ENCODE data around the gene CHST11. TPM values are rescaled to one million over a fixed set of nuclear protein-coding genes. Genes with fewer than 3 reads are reported as not detected.

CHST11 gene
- total and polyA plus RNA-seq, 8 donors: 11.1 to 56.9 (median 14.8) TPM

DNA sequence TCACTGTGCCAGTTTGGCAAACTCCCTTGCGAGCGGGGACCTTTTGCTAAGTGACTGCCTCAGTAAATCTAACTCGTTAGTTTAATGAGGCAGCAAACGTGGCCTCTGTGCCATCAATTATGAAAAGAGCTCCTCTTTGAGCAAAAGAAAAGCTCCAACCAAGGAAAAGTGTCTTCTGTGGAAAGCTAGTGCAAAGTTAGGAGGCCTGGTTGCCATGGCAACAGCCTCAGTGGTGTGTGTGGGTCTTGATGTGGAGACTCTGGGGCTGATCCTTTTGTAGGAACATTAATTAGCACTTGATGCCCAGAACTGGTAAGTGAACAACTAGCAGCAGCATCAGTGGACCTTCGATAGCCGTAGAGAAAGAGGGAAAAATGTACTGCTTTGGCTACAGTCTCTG, 145.7 kb downstream of the CHST11 start:
- H3K4me1 ChIP-seq: peaks cover 25 to 98% of the 10 kb centered on the region in 2 donors

GRCh38 chr12:104602896-104603295, 146.1 kb downstream of the CHST11 start:
- H3K4me3 ChIP-seq: no peak overlapping the region
- no peaks in the 10 kb centered on the region for H3K27me3 ChIP-seq
- intact Hi-C loops (cut with DNase I): no loop called here
- peaks cover 25 to 94% of the 10 kb centered on the region in 2 donors for H3K4me1 ChIP-seq
- TF ChIP-seq, protein P1, sequence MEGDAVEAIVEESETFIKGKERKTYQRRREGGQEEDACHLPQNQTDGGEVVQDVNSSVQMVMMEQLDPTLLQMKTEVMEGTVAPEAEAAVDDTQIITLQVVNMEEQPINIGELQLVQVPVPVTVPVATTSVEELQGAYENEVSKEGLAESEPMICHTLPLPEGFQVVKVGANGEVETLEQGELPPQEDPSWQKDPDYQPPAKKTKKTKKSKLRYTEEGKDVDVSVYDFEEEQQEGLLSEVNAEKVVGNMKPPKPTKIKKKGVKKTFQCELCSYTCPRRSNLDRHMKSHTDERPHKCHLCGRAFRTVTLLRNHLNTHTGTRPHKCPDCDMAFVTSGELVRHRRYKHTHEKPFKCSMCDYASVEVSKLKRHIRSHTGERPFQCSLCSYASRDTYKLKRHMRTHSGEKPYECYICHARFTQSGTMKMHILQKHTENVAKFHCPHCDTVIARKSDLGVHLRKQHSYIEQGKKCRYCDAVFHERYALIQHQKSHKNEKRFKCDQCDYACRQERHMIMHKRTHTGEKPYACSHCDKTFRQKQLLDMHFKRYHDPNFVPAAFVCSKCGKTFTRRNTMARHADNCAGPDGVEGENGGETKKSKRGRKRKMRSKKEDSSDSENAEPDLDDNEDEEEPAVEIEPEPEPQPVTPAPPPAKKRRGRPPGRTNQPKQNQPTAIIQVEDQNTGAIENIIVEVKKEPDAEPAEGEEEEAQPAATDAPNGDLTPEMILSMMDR (IDR thresholded peaks at IDR 0.05): no peak
- H3K9me3 ChIP-seq: no peaks in the 10 kb centered on the region
- H3K27ac ChIP-seq: peak overlapping the region in 1 of 2 donors; percentile 91
- no peaks in the 10 kb centered on the region for H3K36me3 ChIP-seq
- DNase-seq (no peak), ATAC-seq (no peak)

More for the DNA sequence above, 145.7 kb downstream of the CHST11 start:
- Histone ChIP-seq H3K9me3 (no peaks in the 10 kb centered on the region), H3K36me3 (no peaks in the 10 kb centered on the region), H3K27ac (peak overlapping the region in 1 of 2 donors; percentile 91), H3K27me3 (no peaks in the 10 kb centered on the region), H3K4me3 (no peak overlapping the region)
- no peak for ATAC-seq
- intact Hi-C loops (cut with DNase I): no loop called here
- TF ChIP-seq, protein P1 (IDR thresholded peaks at IDR 0.05): no peak
- no peak for DNase-seq

DNA sequence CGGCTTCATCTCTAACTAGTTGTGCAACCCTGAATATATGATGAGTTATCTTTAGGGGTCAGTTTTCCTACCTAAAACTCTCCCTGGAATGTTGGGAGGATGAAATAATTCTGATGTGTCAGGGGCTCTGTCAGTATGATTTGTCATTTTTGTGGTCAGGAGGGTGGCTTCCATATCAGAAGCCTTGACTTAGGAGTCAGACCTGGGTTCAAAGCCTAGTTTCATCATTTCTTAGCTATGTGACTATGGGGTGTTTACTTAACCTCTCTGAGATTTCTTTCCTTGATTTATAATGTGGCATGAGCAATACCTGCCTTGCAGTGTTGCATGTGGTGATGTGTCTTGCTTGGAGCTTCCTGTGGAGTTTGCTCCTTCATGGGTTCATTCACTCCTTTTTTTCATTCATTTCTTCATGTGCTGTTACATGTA, 146.8 kb downstream of the CHST11 start:
- no peak for DNase-seq
- H3K36me3 ChIP-seq: no peaks in the 10 kb centered on the region
- no peaks in the 10 kb centered on the region for H3K9me3 ChIP-seq
- peaks cover 25 to 89% of the 10 kb centered on the region in 2 donors for H3K4me1 ChIP-seq
- ATAC-seq: no peak
- peak overlapping the region; percentile 70 to 91 for H3K27ac ChIP-seq
- no peak overlapping the region for H3K4me3 ChIP-seq
- TF ChIP-seq, protein P1 (IDR thresholded peaks at IDR 0.05): no peak
- intact Hi-C loops (cut with DNase I): no loop called here
- no peaks in the 10 kb centered on the region for H3K27me3 ChIP-seq

DNA sequence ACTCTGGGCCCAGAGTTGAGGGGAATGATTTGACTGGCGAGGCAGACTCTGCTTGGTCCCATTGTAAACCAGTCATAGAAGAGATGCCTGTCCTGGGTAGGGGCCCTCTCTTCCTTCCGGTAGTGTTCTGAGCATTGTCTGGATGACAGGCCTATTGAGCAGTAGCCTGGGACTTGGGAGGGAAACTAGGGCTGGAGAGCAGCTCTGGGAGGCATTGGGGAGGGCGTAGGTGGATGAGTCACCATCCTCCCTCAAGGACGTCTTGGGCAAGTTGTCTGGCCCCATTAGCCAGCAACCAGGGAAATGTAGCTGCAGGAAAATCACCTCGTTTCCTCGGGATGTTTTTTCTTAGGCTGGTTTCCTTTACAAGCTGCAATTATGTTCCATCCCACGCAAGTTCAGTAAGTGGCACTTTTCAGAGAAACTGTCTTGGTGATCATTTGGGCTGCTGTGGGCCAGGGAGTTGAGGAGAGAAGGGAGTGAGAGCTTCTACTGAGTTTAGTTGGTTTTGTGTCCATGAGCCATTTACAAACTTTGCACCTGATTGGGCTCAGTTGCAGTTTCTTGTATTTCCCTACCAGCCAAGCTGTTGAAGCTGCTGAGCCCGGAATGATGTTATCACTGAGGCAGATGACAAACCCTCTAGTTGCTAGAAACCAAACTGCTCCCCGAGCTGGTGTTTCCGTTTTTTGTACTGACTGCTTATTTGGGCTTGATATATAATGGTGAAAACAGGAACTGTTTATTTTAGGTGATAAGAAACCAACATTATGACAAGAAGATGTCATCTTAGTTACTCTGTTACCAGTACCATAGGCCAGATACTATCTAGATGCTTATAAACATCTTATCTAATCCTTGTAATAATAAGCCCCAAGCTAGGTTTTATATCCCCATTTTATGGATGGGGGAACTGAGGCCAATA, 147.6 kb downstream of the CHST11 start:
- TF ChIP-seq, protein P1 (IDR thresholded peaks at IDR 0.05): no peak

GRCh38 chr12:104604995-104605675, 148.4 kb downstream of the CHST11 start:
- DNase-seq (peak in 1 of 4 donors; percentile 78), ATAC-seq (no peak)
- intact Hi-C loops (cut with DNase I): no loop called here
- TF ChIP-seq, protein P1 (IDR thresholded peaks at IDR 0.05): no peak
- Histone ChIP-seq H3K4me3 (no peak overlapping the region), H3K36me3 (no peaks in the 10 kb centered on the region), H3K27ac (peak overlapping the region; percentile 70 to 91), H3K9me3 (no peaks in the 10 kb centered on the region), H3K27me3 (no peaks in the 10 kb centered on the region), H3K4me1 (peaks cover 25 to 80% of the 10 kb centered on the region in 2 donors)

More for the DNA sequence above, 147.6 kb downstream of the CHST11 start:
- Histone ChIP-seq H3K4me3 (no peak overlapping the region), H3K9me3 (no peaks in the 10 kb centered on the region), H3K27me3 (no peaks in the 10 kb centered on the region), H3K36me3 (no peaks in the 10 kb centered on the region), H3K27ac (peak overlapping the region; percentile 70 to 91), H3K4me1 (peaks cover 25 to 85% of the 10 kb centered on the region in 2 donors)
- ATAC-seq (peak; percentile 93), DNase-seq (peak in 2 of 4 donors; percentile 16 to 89)
- intact Hi-C loops (cut with DNase I): no loop called here

Measured in left lung (tissue), 10 donors.